ENCODE measurements around the gene SPINT1.

GRCh38 chr15:40807888-40808461 is 35.9 kb upstream of the SPINT1 start:
- TF ChIP-seq, protein P1, sequence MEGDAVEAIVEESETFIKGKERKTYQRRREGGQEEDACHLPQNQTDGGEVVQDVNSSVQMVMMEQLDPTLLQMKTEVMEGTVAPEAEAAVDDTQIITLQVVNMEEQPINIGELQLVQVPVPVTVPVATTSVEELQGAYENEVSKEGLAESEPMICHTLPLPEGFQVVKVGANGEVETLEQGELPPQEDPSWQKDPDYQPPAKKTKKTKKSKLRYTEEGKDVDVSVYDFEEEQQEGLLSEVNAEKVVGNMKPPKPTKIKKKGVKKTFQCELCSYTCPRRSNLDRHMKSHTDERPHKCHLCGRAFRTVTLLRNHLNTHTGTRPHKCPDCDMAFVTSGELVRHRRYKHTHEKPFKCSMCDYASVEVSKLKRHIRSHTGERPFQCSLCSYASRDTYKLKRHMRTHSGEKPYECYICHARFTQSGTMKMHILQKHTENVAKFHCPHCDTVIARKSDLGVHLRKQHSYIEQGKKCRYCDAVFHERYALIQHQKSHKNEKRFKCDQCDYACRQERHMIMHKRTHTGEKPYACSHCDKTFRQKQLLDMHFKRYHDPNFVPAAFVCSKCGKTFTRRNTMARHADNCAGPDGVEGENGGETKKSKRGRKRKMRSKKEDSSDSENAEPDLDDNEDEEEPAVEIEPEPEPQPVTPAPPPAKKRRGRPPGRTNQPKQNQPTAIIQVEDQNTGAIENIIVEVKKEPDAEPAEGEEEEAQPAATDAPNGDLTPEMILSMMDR (IDR thresholded peaks at IDR 0.05; ENCODE audit: low read depth, low read length, missing input control) = no peak
- no peak for TF ChIP-seq RXRA (IDR thresholded peaks at IDR 0.05)
- TF ChIP-seq JUND (IDR thresholded peaks at IDR 0.05) = no peak
- TF ChIP-seq, protein P2, sequence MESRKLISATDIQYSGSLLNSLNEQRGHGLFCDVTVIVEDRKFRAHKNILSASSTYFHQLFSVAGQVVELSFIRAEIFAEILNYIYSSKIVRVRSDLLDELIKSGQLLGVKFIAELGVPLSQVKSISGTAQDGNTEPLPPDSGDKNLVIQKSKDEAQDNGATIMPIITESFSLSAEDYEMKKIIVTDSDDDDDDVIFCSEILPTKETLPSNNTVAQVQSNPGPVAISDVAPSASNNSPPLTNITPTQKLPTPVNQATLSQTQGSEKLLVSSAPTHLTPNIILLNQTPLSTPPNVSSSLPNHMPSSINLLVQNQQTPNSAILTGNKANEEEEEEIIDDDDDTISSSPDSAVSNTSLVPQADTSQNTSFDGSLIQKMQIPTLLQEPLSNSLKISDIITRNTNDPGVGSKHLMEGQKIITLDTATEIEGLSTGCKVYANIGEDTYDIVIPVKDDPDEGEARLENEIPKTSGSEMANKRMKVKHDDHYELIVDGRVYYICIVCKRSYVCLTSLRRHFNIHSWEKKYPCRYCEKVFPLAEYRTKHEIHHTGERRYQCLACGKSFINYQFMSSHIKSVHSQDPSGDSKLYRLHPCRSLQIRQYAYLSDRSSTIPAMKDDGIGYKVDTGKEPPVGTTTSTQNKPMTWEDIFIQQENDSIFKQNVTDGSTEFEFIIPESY (IDR thresholded peaks at IDR 0.05) = no peak
- no peak for TF ChIP-seq NR2F2 (IDR thresholded peaks at IDR 0.05)
- TF ChIP-seq, protein P3, sequence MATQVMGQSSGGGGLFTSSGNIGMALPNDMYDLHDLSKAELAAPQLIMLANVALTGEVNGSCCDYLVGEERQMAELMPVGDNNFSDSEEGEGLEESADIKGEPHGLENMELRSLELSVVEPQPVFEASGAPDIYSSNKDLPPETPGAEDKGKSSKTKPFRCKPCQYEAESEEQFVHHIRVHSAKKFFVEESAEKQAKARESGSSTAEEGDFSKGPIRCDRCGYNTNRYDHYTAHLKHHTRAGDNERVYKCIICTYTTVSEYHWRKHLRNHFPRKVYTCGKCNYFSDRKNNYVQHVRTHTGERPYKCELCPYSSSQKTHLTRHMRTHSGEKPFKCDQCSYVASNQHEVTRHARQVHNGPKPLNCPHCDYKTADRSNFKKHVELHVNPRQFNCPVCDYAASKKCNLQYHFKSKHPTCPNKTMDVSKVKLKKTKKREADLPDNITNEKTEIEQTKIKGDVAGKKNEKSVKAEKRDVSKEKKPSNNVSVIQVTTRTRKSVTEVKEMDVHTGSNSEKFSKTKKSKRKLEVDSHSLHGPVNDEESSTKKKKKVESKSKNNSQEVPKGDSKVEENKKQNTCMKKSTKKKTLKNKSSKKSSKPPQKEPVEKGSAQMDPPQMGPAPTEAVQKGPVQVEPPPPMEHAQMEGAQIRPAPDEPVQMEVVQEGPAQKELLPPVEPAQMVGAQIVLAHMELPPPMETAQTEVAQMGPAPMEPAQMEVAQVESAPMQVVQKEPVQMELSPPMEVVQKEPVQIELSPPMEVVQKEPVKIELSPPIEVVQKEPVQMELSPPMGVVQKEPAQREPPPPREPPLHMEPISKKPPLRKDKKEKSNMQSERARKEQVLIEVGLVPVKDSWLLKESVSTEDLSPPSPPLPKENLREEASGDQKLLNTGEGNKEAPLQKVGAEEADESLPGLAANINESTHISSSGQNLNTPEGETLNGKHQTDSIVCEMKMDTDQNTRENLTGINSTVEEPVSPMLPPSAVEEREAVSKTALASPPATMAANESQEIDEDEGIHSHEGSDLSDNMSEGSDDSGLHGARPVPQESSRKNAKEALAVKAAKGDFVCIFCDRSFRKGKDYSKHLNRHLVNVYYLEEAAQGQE (IDR thresholded peaks at IDR 0.05) = no peak
- no peak for TF ChIP-seq MAX (IDR thresholded peaks at IDR 0.05)
- no peak for TF ChIP-seq GABPA (IDR thresholded peaks at IDR 0.05 in 1 of 2, conservative IDR thresholded peaks at IDR 0.05 in 1 of 2)
- TF ChIP-seq RAD21 (IDR thresholded peaks at IDR 0.05) = no peak

All from liver (tissue), 3 donors.